ENCODE results near the gene PAGE4. TPM values are rescaled to one million over a fixed set of nuclear protein-coding genes. Genes with fewer than 3 reads are reported as not detected.

The PAGE4 gene
- total RNA-seq (not detected in 2 replicates), polyA plus RNA-seq (not detected in 2 replicates), polyA minus RNA-seq (ENCODE audit: low replicate concordance) (not detected in 2 replicates)
- polyA plus RNA-seq (2012), result not detected in 2 replicates

GRCh38 chrX:49829016-49829415 lies at the start of gene PAGE4:
PAGE4 (plus strand) TSS chrX:49829303; CDS start chrX:49830429, 1,126 bp downstream.
- Histone ChIP-seq H3K36me3 (ENCODE audit: control insufficient read depth, insufficient read depth, low read length) (no peaks in the 10 kb centered on the region), H4K20me1 (ENCODE audit: control insufficient read depth, extremely low read depth, insufficient read depth, low read length) (no peaks in the 10 kb centered on the region), H3K27ac (ENCODE audit: insufficient read depth, low read length) (no peak within 1 kb of the TSS), H2AFZ (ENCODE audit: low read length) (no peak within 1 kb of the TSS), H3K4me3 (replicated peaks in 1 of 4; ENCODE audit: control extremely low read depth in 1 of 4, insufficient read depth in 1 of 4, low read depth in 3 of 4, low read length in 4 of 4) (no peak within 1 kb of the TSS), H3K9ac (ENCODE audit: insufficient read depth, low read length) (no peak within 1 kb of the TSS), H3K9me3 (ENCODE audit: control insufficient read depth, insufficient read depth, low read depth, low read length) (no peaks in the 10 kb centered on the region), H3K4me2 (ENCODE audit: extremely low read depth, insufficient read depth, low read length) (no peak within 1 kb of the TSS), H3K79me2 (ENCODE audit: control insufficient read depth, insufficient read depth, low read length) (no peaks in the 10 kb centered on the region), H3K4me1 (ENCODE audit: control insufficient read depth, extremely low read depth, insufficient read depth, low read length) (no peaks in the 10 kb centered on the region), H3K27me3 (ENCODE audit: control insufficient read depth, insufficient read depth, low read length) (no peaks in the 10 kb centered on the region)
- TF ChIP-seq EZH2 (IDR thresholded peaks at IDR 0.05; ENCODE audit: low read length, missing control alignments), result no peak
- TF ChIP-seq CTCF (conservative IDR thresholded peaks at IDR 0.05 in 1 of 2, IDR thresholded peaks at IDR 0.05 in 1 of 2; ENCODE audit: low read depth in 1 of 2, low read length in 2 of 2), result no peak
- no peak for DNase-seq (ENCODE audit: low read depth in 2 of 2)

GRCh38 chrX:49784747-49785280 lies 44.3 kb upstream of the PAGE4 start:
- H3K27me3 ChIP-seq (ENCODE audit: control insufficient read depth, insufficient read depth, low read length), result no peaks in the 10 kb centered on the region
- H2AFZ ChIP-seq (ENCODE audit: low read length), result no peak overlapping the region
- H3K79me2 ChIP-seq (ENCODE audit: control insufficient read depth, insufficient read depth, low read length), result no peaks in the 10 kb centered on the region
- H3K36me3 ChIP-seq (ENCODE audit: control insufficient read depth, insufficient read depth, low read length), result no peaks in the 10 kb centered on the region
- no peaks in the 10 kb centered on the region for H3K4me1 ChIP-seq (ENCODE audit: control insufficient read depth, extremely low read depth, insufficient read depth, low read length)
- H3K27ac ChIP-seq (ENCODE audit: insufficient read depth, low read length), result no peak overlapping the region
- no peak overlapping the region for H3K4me3 ChIP-seq (replicated peaks in 1 of 4; ENCODE audit: control extremely low read depth in 1 of 4, insufficient read depth in 1 of 4, low read depth in 3 of 4, low read length in 4 of 4)
- no peaks in the 10 kb centered on the region for H4K20me1 ChIP-seq (ENCODE audit: control insufficient read depth, extremely low read depth, insufficient read depth, low read length)
- H3K9ac ChIP-seq (ENCODE audit: insufficient read depth, low read length), result no peak overlapping the region
- no peak overlapping the region for H3K4me2 ChIP-seq (ENCODE audit: extremely low read depth, insufficient read depth, low read length)
- no peak for DNase-seq (ENCODE audit: low read depth in 2 of 2)
- TF ChIP-seq CTCF (conservative IDR thresholded peaks at IDR 0.05 in 1 of 2, IDR thresholded peaks at IDR 0.05 in 1 of 2; ENCODE audit: low read depth in 1 of 2, low read length in 2 of 2) (no peak), EZH2 (IDR thresholded peaks at IDR 0.05; ENCODE audit: low read length, missing control alignments) (no peak)
- no peaks in the 10 kb centered on the region for H3K9me3 ChIP-seq (ENCODE audit: control insufficient read depth, insufficient read depth, low read depth, low read length)

GRCh38 chrX:49792376-49792775 lies 36.7 kb upstream of the PAGE4 start:
- Histone ChIP-seq H3K9me3 (ENCODE audit: control insufficient read depth, insufficient read depth, low read depth, low read length) (no peaks in the 10 kb centered on the region), H3K79me2 (ENCODE audit: control insufficient read depth, insufficient read depth, low read length) (no peaks in the 10 kb centered on the region), H3K4me1 (ENCODE audit: control insufficient read depth, extremely low read depth, insufficient read depth, low read length) (no peaks in the 10 kb centered on the region), H2AFZ (ENCODE audit: low read length) (no peak overlapping the region), H4K20me1 (ENCODE audit: control insufficient read depth, extremely low read depth, insufficient read depth, low read length) (no peaks in the 10 kb centered on the region), H3K4me2 (ENCODE audit: extremely low read depth, insufficient read depth, low read length) (no peak overlapping the region), H3K27ac (ENCODE audit: insufficient read depth, low read length) (no peak overlapping the region), H3K27me3 (ENCODE audit: control insufficient read depth, insufficient read depth, low read length) (no peaks in the 10 kb centered on the region), H3K4me3 (replicated peaks in 1 of 4; ENCODE audit: control extremely low read depth in 1 of 4, insufficient read depth in 1 of 4, low read depth in 3 of 4, low read length in 4 of 4) (no peak overlapping the region), H3K36me3 (ENCODE audit: control insufficient read depth, insufficient read depth, low read length) (no peaks in the 10 kb centered on the region), H3K9ac (ENCODE audit: insufficient read depth, low read length) (no peak overlapping the region)
- no peak for DNase-seq (ENCODE audit: low read depth in 2 of 2)
- TF ChIP-seq CTCF (conservative IDR thresholded peaks at IDR 0.05 in 1 of 2, IDR thresholded peaks at IDR 0.05 in 1 of 2; ENCODE audit: low read depth in 1 of 2, low read length in 2 of 2) (no peak), EZH2 (IDR thresholded peaks at IDR 0.05; ENCODE audit: low read length, missing control alignments) (no peak)
